ENCODE data around the gene GAS2L2. TPM values are rescaled to one million over a fixed set of nuclear protein-coding genes. Genes with fewer than 3 reads are reported as not detected.

The GAS2L2 gene
- polyA plus RNA-seq, 1 donor from 2014 or later, result 0.38 TPM

- no peaks in the 10 kb centered on the region for H4K20me1 ChIP-seq (ENCODE audit: insufficient read depth)
- no peaks in the 10 kb centered on the region for H3K36me3 ChIP-seq (ENCODE audit: insufficient read depth, low read length)
- no peak overlapping the region for H3K27ac ChIP-seq (ENCODE audit: low read length)
- H3F3A ChIP-seq (ENCODE audit: insufficient read depth, low read length, poor library complexity, severe bottlenecking), result no peaks in the 10 kb centered on the region
- H3K4me3 ChIP-seq (ENCODE audit: low read length), result no peak overlapping the region
- H3K9me2 ChIP-seq (ENCODE audit: insufficient read depth, low read length), result no peaks in the 10 kb centered on the region
- H2AFZ ChIP-seq (ENCODE audit: low read depth, low read length), result no peak overlapping the region
- no peak overlapping the region for H3K9ac ChIP-seq (ENCODE audit: low read length)
- H3K4me2 ChIP-seq (ENCODE audit: low read length), result no peak overlapping the region
- TF ChIP-seq, protein P1, sequence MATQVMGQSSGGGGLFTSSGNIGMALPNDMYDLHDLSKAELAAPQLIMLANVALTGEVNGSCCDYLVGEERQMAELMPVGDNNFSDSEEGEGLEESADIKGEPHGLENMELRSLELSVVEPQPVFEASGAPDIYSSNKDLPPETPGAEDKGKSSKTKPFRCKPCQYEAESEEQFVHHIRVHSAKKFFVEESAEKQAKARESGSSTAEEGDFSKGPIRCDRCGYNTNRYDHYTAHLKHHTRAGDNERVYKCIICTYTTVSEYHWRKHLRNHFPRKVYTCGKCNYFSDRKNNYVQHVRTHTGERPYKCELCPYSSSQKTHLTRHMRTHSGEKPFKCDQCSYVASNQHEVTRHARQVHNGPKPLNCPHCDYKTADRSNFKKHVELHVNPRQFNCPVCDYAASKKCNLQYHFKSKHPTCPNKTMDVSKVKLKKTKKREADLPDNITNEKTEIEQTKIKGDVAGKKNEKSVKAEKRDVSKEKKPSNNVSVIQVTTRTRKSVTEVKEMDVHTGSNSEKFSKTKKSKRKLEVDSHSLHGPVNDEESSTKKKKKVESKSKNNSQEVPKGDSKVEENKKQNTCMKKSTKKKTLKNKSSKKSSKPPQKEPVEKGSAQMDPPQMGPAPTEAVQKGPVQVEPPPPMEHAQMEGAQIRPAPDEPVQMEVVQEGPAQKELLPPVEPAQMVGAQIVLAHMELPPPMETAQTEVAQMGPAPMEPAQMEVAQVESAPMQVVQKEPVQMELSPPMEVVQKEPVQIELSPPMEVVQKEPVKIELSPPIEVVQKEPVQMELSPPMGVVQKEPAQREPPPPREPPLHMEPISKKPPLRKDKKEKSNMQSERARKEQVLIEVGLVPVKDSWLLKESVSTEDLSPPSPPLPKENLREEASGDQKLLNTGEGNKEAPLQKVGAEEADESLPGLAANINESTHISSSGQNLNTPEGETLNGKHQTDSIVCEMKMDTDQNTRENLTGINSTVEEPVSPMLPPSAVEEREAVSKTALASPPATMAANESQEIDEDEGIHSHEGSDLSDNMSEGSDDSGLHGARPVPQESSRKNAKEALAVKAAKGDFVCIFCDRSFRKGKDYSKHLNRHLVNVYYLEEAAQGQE (IDR thresholded peaks at IDR 0.05; ENCODE audit: borderline replicate concordance), result no peak
- TF ChIP-seq SMC3 (conservative IDR thresholded peaks at IDR 0.05; ENCODE audit: poor library complexity), result no peak
- no peak for TF ChIP-seq CTCF (IDR thresholded peaks at IDR 0.05; ENCODE audit: poor library complexity, severe bottlenecking)
- no peak for TF ChIP-seq MXI1 (conservative IDR thresholded peaks at IDR 0.05; ENCODE audit: poor library complexity, severe bottlenecking)
- no peak for TF ChIP-seq EZH2 (IDR thresholded peaks at IDR 0.05; ENCODE audit: borderline replicate concordance, insufficient read depth, low read length, poor library complexity, severe bottlenecking)
- no peak for TF ChIP-seq RAD21 (conservative IDR thresholded peaks at IDR 0.05)
- no peak for TF ChIP-seq POLR2AphosphoS5 (IDR thresholded peaks at IDR 0.05)
- TF ChIP-seq TAF1 (IDR thresholded peaks at IDR 0.05; ENCODE audit: low read depth), result no peak
- no peak for TF ChIP-seq EP300 (conservative IDR thresholded peaks at IDR 0.05; ENCODE audit: poor library complexity, severe bottlenecking)
- H3K79me2 ChIP-seq (replicated peaks; ENCODE audit: insufficient read depth, low read length), result no peaks in the 10 kb centered on the region
- no peaks in the 10 kb centered on the region for H3K9me3 ChIP-seq (ENCODE audit: low read length)
- no peaks in the 10 kb centered on the region for H3K27me3 ChIP-seq (ENCODE audit: insufficient read depth, low read depth, low read length)
Measured at GRCh38 chr17:35698800-35699199, 54.2 kb downstream of the GAS2L2 start.

- no peak overlapping the region for H3K9ac ChIP-seq (ENCODE audit: low read length)
- H3K79me2 ChIP-seq (replicated peaks; ENCODE audit: insufficient read depth, low read length), result no peaks in the 10 kb centered on the region
- H3K9me2 ChIP-seq (ENCODE audit: insufficient read depth, low read length), result no peaks in the 10 kb centered on the region
- no peak overlapping the region for H3K4me2 ChIP-seq (ENCODE audit: low read length)
- no peak overlapping the region for H2AFZ ChIP-seq (ENCODE audit: low read depth, low read length)
- no peak overlapping the region for H3K27ac ChIP-seq (ENCODE audit: low read length)
- peaks cover 2% of the 10 kb centered on the region for H3K36me3 ChIP-seq (ENCODE audit: insufficient read depth, low read length)
- H3K27me3 ChIP-seq (ENCODE audit: insufficient read depth, low read depth, low read length), result no peaks in the 10 kb centered on the region
- TF ChIP-seq EZH2 (IDR thresholded peaks at IDR 0.05; ENCODE audit: borderline replicate concordance, insufficient read depth, low read length, poor library complexity, severe bottlenecking) (no peak), EP300 (conservative IDR thresholded peaks at IDR 0.05; ENCODE audit: poor library complexity, severe bottlenecking) (no peak), MXI1 (conservative IDR thresholded peaks at IDR 0.05; ENCODE audit: poor library complexity, severe bottlenecking) (no peak), CTCF (IDR thresholded peaks at IDR 0.05; ENCODE audit: poor library complexity, severe bottlenecking) (no peak), TAF1 (IDR thresholded peaks at IDR 0.05; ENCODE audit: low read depth) (no peak), SMC3 (conservative IDR thresholded peaks at IDR 0.05; ENCODE audit: poor library complexity) (no peak), POLR2AphosphoS5 (IDR thresholded peaks at IDR 0.05) (no peak), RAD21 (conservative IDR thresholded peaks at IDR 0.05) (no peak)
- TF ChIP-seq, protein P1 (IDR thresholded peaks at IDR 0.05; ENCODE audit: borderline replicate concordance), result no peak
- H3K9me3 ChIP-seq (ENCODE audit: low read length), result no peaks in the 10 kb centered on the region
- no peak overlapping the region for H3K4me3 ChIP-seq (ENCODE audit: low read length)
- no peaks in the 10 kb centered on the region for H3F3A ChIP-seq (ENCODE audit: insufficient read depth, low read length, poor library complexity, severe bottlenecking)
- H4K20me1 ChIP-seq (ENCODE audit: insufficient read depth), result no peaks in the 10 kb centered on the region
Measured at GRCh38 chr17:35695613-35696012, 57.4 kb downstream of the GAS2L2 start.

Data from neural cell (in vitro differentiated cells).